GM19238 (cell line): ENCODE data around the gene ABHD16A.

Experiments
- DNase-seq: peaks from one replicate; pipeline ENCODE4 v3.0.0; 2011; ENCODE audit warnings: low spot score; ENCODE audit not compliant: insufficient read length

ABHD16A gene

DNA sequence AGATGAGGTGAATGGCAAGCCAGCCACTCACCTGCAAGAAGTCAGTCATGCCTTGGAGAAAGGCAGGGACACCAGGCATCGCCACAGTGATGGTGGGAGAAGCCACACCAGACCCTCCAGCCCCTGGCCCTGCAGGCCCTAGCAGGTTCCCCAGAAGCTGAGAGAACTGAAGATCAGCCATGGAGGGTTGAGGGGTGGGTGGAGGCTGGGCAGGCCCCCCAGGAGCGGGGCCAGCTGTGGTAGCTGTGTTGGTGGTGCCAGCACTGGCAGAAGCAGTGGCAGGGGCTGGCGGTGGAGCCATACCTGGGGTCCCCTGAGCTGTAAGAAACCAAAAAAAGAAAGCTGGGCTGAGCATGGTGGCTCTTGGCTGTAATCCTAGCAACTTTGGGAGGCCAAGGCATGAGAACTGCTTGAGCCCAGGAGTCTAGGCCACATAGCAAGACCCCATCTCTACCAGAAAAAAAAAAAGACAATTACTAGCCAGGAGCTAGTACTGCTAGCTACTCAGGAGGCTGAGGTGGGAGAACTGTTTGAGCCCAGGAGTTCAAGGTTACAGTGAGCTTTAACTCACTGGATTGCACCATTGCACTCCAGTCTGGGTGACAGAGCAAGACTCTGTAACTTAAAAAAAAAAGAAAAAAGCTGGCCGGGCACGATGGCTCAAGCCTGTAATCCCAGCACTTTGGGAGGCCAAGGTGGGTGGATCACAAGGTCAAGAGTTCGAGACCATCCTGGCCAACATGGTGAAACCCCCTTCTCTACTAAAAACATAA lies 60.1 kb downstream of the ABHD16A start:
- no peak for DNase-seq

DNA sequence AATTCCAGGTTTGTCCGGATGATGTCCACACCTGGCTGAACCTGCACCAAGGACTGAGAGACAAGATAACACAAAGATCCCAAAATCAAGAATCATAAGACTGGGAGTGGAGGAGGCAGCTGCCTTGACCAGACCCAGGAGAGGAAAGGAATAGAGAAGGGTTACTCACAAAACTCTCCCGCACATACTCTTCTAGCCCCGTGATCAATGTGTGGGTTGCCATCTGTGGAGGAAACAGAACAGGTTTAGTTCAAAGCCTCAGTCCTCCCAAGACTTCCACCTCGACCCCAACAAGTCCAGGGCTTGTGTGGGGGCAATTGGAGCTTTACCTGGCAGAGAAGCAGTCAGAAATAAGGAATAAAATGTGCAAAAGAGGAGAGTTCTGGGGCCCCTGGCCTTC lies 61.8 kb downstream of the ABHD16A start:
- no peak for DNase-seq

DNA sequence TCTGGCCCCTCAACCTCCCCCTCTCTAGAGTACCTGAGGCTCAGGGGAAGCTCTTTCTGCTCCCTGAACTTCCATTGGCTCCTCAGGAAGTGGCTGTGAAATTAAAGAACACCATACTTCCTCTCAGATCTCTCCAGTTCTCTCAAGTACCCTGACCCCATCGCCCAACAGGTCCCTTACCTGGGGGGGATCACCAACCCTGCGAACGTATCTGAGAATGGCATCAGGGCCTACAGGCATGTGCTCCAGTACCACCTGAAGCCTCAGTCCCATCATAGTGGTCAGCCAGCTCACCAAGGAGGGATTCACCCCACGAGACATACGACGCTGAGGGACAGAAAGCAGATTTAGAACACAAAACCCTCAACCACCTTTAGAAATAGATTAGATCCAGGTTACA lies 62.5 kb downstream of the ABHD16A start:
- no peak for DNase-seq

DNA sequence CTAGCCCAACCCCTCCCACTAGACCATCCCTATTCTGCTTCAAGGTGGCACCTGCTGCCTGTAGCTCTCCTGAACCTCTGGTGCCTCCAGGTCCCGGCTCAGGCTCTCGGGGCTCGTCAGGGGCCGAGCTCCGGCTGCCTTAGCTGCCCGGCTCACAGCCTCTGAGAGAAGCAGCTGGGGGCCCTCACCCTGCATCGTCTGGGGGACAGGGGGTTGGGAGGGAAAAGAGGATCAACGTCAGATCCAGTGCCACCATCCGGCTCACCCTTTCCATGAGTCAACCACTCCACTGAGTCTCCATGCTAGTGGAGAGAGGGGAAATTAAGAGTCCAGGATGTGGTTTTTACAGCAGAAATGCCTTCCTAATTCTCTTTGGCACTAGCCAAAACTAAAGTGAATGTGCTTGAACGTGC lies 63.7 kb downstream of the ABHD16A start:
- no peak for DNase-seq

DNA sequence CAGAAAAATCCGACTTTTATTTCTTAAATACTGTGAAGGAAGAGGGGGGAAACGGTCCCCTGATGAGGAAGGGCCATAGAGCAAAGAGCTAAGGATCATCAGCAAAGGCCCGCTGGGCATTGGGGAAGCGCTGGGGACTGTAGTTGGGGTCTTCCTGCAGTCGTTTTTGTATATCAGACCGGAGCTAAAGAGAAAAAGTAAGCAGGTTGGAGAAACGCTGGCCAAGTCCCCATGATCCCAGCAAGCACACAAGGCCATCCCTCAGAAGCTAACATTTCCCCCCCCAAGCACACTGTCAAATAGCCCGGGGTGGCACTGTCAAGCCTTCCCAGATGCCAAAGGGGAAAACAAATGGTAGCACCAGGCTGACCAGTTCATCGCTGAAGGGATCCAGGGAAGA lies 64.1 kb downstream of the ABHD16A start:
- no peak for DNase-seq
